ENCODE measurements around the gene C1orf174. TPM values are rescaled to one million over a fixed set of nuclear protein-coding genes. Genes with fewer than 3 reads are reported as not detected.

The C1orf174 gene
- total RNA-seq, 1 experiment from 2014 or later, result 59.1 TPM

DNA sequence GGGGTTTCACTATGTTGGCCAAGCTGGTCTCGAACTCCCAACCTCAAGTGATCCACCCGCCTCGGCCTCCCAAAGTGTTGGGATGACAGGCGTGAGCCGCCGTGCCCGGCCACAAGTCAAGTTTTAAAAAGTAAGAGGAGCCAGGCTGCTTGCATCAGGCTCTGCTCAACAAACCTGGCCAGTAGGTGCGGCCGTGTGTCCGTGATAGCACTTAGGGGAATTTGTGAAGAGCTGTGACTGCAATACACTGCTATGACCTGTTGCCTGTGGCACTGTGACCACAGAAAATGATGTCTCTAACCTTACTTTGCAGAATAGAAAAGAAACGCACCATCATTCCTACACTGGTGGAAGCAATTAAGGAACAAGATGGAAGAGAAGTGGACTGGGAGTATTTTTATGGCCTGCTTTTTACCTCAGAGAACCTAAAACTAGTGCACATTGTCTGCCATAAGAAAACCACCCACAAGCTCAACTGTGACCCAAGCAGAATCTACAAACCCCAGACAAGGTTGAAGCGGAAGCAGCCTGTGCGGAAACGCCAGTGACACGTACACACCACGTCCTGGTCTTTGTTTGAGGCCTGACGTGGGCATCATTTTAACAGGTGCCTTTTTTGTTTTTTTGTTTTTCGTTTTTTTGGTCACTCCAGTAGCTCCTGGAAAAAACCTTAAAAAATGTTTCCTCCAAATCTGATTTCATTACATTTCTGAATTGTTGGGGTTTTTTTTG, 16.7 kb downstream of the C1orf174 start:
- DNase-seq (ENCODE audit: low spot score), result no peak
- in situ Hi-C loops (cut with HindIII; ENCODE audit: low sequenced_read_pairs), result no loop called here

DNA sequence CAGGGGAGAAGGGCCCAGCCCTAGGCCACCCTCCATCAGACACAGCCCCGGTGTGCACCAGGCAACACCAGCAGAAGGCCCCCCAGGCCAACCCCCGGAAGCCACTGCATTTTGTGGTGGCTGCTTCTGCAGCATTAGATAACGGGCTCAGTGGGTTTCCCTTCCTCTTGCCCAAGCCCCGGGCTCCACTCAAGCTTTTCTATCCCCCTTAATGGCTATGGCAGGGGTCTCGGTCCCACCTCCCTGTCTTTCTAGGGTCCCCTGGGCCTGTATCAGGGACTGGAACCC, 18.9 kb downstream of the C1orf174 start:
- DNase-seq (ENCODE audit: low spot score), result no peak
- in situ Hi-C loops (cut with HindIII; ENCODE audit: low sequenced_read_pairs), result no loop called here

DNA sequence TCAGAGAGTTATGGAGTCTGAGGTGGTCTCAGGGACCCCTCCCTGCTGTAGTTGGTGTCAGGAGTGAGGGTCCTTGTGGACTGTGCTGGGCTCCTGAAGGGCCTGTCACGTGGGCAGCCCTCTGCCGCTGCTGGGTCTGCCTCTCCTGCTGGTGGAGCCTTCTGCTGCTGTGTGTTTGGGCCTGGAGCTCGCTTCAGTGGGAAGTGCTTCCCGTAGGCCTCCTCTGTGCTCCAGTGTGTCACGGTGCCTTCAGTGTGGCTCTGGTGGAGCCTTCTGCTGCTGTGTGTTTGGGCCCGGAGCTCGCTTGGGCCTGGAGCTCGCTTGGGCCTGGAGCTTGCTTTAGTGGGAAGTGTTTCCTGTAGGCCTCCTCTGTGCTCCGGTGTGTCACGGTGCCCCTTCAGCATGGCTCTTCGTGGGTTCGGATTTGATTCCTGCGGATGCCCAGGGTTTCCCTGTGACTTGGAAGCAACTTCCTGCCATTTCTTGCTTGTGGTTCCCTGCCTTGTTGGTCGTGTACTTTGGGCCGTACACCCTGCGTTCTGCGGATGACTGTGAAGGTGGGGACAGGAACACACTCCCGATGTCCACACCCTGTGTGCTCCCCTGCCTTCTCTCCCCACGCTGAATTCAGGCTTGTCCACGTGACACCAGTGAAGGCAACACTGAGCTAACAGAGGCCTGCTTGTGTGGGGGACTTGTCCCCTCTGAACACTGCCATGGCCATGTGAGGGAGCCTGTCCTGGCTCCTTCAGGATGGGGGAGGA, 19.5 kb downstream of the C1orf174 start:
- DNase-seq (ENCODE audit: low spot score), result no peak
- in situ Hi-C loops (cut with HindIII; ENCODE audit: low sequenced_read_pairs), result no loop called here

DNA sequence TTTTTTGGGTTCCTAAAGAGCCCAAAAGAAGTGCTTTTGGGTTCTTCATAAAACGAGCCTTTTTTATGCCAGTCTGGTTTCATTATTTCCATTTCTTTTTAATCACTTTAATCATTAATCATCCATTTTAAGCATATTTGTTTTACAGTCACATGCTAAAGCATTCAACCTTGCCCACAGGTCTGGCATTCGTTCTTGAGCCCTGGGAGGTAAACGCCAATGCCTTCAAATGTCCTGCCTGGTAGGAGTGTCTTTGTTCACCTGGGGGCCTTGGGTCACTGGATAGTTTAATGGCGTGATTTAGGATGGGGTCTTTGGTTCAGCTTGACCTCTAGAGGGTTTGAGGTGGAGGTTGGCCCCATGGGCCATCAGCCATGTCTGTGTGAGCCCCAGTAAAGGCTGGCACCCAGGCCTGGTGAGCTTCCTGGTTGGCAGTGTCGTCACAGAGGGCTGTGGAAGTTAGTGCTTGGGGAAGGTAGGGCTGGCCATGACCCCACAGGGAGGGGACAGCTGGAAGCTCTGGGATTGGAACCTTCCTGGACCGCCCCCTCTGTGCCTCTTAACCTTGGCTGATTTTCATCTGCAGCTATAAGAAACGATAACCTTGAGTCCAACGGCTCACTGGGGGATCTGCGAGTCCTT, 20.2 kb downstream of the C1orf174 start:
- DNase-seq (ENCODE audit: low spot score), result no peak
- in situ Hi-C loops (cut with HindIII; ENCODE audit: low sequenced_read_pairs), result no loop called here

DNA sequence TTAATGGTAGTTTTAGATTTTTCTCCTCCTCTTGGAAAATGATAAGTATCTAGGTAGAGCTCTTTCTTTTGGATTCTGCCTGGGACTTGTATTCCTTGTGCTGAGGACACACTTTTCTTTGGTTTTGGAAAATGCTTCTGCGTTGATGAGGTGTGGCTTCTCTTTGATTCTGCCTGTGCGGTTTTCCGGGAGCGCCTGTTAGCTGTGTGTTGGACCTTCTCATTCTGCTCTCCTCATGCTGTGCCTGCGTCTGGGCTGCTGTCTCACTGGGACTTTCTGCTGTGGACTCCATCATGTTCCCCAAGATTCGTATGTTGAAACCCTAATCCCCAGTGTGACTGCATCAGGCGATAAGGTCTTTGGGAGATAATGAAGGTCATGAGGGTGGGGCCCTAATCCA, 21.0 kb downstream of the C1orf174 start:
- DNase-seq (ENCODE audit: low spot score), result no peak
- in situ Hi-C loops (cut with HindIII; ENCODE audit: low sequenced_read_pairs), result no loop called here

DNA sequence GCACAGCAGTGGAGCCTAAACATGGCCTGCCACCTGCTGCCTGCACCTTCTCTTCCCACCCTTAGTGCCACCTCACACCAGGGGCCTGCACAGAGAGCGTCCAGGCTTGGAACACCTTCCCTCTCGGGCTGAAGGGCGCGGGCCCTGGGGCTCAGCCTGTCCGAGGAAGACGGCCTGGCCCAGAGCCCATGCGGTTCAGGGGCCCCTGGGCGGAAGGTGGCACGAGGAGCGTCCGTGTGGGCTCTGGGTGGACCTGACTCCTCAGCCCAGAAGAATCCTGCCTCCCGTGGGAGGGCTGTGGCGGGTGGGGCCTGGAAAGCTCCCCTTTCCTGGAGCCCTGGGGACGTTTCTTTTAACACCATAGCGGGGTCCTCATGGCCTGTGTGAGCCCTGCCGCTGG, 23.4 kb downstream of the C1orf174 start:
- in situ Hi-C loops (cut with HindIII; ENCODE audit: low sequenced_read_pairs), result no loop called here

DNA sequence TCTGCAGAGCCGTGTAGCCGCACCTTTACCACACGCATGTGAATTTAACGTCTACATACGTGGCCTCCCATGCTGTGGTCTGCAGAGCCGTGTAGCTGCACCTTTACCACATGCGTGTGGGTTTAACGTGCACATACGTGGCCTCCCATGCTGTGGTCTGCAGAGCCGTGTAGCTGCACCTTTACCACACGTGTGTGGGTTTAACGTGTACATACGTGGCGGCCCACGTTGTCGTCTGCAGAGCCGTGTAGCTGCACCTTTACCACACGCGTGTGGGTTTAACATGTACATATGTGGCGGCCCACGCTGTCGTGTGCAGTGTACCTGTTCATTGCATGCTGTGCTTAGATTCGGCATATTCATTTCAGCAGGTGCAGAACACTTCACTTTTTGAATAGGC, 25.3 kb downstream of the C1orf174 start:
- in situ Hi-C loops (cut with HindIII; ENCODE audit: low sequenced_read_pairs), result no loop called here
- no peak for DNase-seq (ENCODE audit: low spot score)

More for the DNA sequence above, 23.4 kb downstream of the C1orf174 start:
- DNase-seq (ENCODE audit: low spot score), result no peak

DNA sequence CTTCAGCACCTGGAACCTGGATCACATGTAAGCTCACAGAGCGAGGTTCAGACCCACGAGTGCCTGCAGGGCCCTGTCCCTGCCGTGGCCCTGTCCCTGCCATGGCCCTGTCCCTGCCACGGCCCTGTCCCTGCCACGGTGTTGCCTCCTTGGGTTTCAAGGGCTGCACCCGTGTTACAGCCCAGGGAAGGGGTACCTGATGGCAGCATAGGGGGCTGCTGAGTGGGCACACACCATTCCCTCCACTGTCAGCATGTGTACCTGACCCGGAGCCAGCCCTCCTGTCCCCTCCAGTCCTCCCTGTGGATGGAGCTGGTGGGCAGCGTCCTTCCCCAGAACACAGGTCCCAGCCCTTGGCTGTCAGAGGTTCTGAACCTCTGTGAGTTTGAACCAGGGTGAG, 27.5 kb downstream of the C1orf174 start:
- in situ Hi-C loops (cut with HindIII; ENCODE audit: low sequenced_read_pairs), result no loop called here
- no peak for DNase-seq (ENCODE audit: low spot score)

DNA sequence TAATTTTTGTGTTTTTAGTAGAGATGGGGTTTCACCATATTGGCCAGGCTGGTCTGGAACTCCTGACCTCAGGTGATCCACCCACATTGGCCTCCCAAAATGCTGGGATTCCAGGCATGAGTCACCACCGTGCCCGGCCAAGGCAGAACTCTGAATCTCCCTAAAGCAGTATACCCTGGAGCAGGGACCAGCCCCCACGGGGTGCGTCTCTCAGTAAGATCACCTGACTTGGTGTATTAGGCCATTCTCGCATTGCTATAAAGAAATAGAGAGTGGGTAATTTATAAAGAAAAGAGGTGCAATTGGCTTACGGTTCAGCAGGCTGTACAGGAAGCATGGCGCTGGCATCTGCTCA, 28.6 kb downstream of the C1orf174 start:
- no peak for DNase-seq (ENCODE audit: low spot score)
- in situ Hi-C loops (cut with HindIII; ENCODE audit: low sequenced_read_pairs), result no loop called here

DNA sequence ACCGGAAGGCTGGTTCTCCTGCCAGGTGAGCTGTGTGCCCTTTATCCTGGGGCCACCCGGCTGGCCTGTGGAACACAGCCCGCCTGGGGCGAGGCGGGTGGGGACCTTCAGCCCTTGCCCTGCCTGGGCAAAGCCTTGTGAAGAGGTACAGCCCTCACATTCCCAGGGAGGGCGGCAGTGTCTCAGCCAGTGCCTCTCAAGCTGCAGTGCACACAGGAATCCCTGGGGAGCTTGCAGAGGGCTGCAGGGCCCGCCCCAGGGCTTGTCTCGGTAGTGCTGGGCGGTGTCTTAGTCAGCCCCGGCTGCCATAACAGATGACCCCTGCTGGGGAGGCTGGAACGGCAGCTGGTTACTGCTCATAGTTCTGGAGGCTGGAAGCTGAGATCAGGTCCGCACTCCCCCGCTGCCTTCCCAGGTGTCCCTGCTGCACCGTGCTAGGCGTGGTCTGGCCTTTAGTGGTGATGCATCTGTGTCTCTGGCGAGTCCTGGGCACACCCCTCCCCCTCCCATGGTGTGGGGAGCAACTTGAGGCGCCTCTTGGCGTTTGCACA, 30.2 kb downstream of the C1orf174 start:
- DNase-seq (ENCODE audit: low spot score), result no peak
- in situ Hi-C loops (cut with HindIII; ENCODE audit: low sequenced_read_pairs), result no loop called here

DNA sequence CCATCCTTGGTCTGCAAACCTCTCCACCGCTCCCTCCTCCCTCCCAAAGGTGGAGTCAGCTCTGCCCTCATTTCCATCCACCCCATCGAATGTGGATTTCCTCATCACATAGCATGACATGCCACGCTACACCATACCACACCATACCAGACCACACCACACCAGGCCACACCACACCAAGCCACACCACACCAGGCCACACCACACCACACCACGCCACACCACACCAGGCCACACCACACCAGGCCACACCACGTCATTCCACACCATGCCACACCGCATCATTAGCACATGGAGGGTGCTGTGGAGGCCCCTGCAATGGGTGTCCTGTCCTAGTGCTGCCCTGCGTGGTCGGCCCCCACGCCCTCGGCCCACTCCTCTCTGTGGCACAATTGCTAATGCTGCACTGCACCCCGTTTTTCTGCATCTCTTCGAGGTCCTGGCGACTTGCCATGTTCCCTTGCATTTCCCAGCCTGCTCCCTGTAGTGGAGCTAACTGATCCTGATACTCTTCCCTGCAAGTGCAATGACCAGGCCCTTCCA, 31.5 kb downstream of the C1orf174 start:
- no peak for DNase-seq (ENCODE audit: low spot score)
- in situ Hi-C loops (cut with HindIII; ENCODE audit: low sequenced_read_pairs), result no loop called here

DNA sequence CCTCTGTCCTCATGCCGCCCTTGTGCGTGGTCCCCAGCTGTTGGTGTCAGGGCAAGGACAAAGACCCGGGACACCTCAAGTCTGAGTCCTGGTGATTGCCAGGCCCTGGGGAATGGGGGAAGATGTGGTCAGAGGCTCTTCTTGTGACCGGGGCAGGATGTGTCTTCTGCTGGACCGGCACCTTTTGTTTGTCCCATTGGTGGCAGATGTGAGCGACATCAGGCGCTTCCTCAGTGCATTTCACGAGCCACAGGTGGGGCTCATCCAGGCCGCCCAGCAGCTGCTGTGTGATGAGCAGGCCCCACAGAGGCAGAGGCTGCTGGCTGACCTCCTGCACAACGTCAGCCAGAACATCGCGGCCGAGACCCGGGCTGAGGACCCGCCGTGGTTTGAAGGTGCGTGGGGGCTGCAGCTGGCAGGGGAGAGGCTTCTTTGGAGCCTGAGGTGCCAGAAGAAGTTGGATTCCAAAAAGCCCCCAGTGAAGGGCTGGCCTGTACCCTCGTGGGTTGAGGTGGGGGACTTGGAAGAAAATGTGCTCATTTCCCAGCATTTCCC, 34.4 kb downstream of the C1orf174 start:
- DNase-seq (ENCODE audit: low spot score), result no peak
- in situ Hi-C loops (cut with HindIII; ENCODE audit: low sequenced_read_pairs), result no loop called here

DNA sequence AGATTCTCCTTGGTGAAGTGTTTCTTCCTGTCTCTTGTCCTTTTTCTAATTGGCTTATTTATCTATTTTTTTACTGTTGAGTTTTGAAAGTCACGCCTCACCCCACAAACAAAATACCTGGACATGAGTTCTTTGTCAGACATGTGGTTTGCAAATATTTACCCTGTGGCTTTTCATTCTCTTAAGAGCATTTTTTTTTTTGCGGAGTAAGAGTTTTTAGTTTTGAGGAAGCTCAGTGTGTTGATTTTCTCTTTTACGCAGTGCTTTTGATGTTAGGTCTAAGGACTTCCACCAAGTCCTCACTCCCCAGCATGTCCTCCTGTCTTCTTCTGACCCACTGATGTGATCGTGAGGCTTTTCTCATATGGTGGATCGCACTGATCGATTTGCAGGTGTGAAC, 35.2 kb downstream of the C1orf174 start:
- in situ Hi-C loops (cut with HindIII; ENCODE audit: low sequenced_read_pairs), result no loop called here
- DNase-seq (ENCODE audit: low spot score), result no peak

DNA sequence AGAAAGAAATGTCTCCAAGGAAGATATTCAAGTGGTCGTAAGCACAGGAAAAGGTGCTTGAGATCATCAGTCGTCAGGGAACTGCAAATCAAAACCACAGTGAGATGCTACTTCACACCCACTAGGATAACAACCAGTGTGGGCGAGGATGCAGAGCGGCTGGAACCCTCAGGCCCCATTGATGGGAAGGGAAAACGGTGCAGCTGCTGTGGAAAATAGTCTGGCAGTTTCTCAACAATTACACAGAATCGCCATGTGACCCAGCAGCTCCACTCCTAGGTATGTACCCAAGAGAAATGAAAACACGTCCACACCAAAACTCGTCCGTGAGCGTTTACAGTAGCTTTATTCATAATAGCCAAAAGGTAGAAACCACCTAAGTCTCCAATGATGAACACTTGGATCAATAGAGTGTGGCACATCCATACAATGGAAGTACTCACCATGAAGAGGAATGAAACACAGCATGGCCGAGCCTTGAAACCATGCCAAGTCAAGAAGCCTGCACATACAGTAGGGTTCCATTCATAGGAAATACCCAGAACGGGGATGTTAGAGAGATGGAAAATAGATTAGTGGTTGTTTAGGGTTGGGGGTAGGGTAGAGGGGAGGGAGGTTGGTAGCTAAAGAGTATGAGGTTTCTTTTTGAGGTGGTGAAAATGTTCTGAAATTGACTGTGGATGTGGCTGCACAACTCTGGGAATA, 36.7 kb downstream of the C1orf174 start:
- in situ Hi-C loops (cut with HindIII; ENCODE audit: low sequenced_read_pairs), result no loop called here
- no peak for DNase-seq (ENCODE audit: low spot score)

DNA sequence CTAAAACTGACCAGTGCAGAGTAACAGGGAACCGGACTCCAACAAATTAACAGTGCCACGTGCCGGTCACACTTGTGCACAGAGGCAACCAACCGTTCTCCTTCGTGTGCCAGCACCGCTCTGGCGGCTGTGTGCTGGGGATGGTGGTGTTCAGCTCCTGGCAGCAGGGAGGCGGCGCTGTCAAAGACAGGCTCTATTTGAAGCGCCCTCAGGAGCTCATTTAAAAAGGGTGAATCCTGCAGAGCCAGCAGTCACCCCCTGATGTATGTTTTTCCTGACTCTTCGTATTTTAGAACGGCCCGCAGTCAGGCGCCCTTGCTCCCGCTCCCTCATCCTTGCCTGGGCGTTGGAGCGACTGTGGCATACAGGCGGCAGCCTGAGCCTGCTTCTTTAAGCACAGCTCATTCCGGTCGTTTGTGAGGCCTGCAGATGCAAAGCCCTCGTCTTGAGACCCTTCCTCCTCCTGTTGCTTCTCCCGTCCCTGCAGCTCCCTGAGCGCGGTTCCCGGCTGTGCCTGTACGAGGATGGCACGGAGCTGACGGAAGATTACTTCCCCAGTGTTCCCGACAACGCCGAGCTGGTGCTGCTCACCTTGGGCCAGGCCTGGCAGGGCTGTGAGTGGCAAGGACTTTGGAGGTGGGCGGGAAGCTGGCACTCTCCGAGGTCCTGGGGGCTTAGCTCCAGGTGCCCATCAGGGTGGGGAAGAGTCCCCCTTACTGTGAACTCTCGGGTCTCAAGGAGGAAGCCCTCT, 41.7 kb downstream of the C1orf174 start:
- in situ Hi-C loops (cut with HindIII; ENCODE audit: low sequenced_read_pairs), result no loop called here

DNA sequence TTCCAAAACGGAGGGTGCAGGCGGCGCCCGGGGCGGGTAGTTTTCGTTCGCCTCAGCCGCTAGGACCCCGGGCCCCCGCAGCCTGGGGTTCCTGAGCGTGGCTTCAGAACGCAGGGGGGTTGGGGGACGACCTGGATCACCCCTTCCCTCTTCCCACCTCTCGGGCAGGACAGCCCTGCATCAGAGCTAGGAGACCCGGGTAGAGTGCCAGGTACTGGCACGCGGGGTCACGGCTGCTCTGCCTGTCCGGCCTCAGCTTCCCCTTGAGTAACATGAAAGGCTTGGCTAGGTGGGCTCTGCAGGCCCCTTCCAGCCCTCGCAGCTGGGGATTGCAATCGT, 42.3 kb downstream of the C1orf174 start:
- DNase-seq (ENCODE audit: low spot score), result no peak
- in situ Hi-C loops (cut with HindIII; ENCODE audit: low sequenced_read_pairs), result no loop called here

More for the DNA sequence above, 41.7 kb downstream of the C1orf174 start:
- DNase-seq (ENCODE audit: low spot score), result peak; percentile 69

DNA sequence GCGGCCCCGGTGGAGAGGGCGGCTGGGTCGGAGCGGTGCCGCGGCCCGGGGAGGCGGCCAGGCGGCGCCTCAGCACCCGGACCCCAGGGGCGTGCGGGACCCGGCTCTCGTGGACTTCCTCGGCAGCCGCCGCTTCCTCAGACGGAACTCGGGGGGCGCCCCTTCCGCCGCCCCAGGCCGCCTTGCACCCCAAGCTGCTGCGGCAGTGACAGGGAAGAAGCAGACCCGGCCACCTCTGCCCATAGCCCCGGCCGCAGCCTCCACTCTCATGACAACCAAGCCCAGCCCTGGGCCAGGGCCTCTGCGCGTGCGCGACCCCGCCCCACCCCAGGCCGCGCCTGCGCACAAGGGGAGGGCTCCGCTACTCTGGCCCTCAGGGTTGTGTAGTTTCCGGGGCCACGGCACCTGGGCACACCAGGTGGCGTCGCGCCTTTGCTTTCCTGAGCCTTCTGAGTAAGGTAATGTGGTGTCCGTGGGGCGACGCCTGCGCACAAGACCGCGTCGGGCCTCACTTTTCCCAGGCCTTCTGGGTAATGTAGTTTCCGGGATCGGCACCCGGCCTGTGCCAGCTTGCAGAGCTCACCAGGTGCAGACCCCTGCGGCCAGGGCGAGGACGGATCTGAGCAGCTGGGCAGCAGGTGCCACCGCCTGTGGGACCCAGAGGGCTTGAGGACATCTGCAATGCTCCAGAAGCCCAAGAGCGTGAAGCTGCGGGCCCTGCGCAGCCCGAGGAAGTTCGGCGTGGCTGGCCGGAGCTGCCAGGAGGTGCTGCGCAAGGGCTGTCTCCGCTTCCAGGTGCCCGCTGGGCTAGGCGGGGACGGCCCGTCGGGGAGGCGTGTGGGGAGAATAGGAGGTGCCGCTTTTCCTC, 42.9 kb downstream of the C1orf174 start, which contains the start of the genes CEP104 and DFFB:
CEP104 (minus strand) TSS at position 289 of the 868 bp plus-strand sequence. CDS start 4,804 bp downstream, outside the sequence.
DFFB (plus strand) TSS at position 554 of the 868 bp plus-strand sequence; CDS start at position 682, 128 bp downstream.
- peak; percentile 98 for DNase-seq (ENCODE audit: low spot score)

More for the DNA sequence above, 42.9 kb downstream of the C1orf174 start, which contains the start of the genes CEP104 and DFFB:
- in situ Hi-C loops (cut with HindIII; ENCODE audit: low sequenced_read_pairs), result no loop called here
